Suprapubic skin (tissue), 3 donors: ENCODE measurements around the gene SPP1.

Experiments
- CTCF ChIP-seq, 2 donors: fragments of 200-600 bp in 1 of 2; fragments of 450-650 bp in 1 of 2; sonication (generic) in 1 of 2; IDR thresholded peaks; one replicate each; pipeline ENCODE4 v1.5.1; 2016 to 2019; ENCODE audit warnings: antibody characterized with exemption in 2 of 2, mild to moderate bottlenecking in 1 of 2, moderate library complexity in 1 of 2
- POLR2A ChIP-seq, 2 donors: fragments of 450-650 bp; IDR thresholded peaks; one replicate each; pipeline ENCODE4 v1.6.1; 2017; ENCODE audit warnings: antibody characterized with exemption in 2 of 2, mild to moderate bottlenecking in 2 of 2, moderate library complexity in 2 of 2

- TF ChIP-seq POLR2A (IDR thresholded peaks at IDR 0.05) (no peak), CTCF (IDR thresholded peaks at IDR 0.05) (no peak)
These were observed 3.2 kb downstream of the SPP1 start for GRCh38 chr4:87978681-87979080.
